ENCODE results near the gene ITPKA. TPM values are rescaled to one million over a fixed set of nuclear protein-coding genes. Genes with fewer than 3 reads are reported as not detected.
"Not testable (repeated sequence)": the region's sequence is repeated elsewhere in the genome, so short reads cannot be mapped to it uniquely, and the experiment has no call there.

Gene ITPKA
- total RNA-seq (2014; rRNA removed; shearing (Covaris generic)), result 10.9 and 15.0 TPM in 2 replicates
- polyA plus RNA-seq (2015; cell fraction: cytosol; rRNA removed), result 2.6 and 4.2 TPM in 2 replicates
- polyA plus RNA-seq (2015; cell fraction: nucleus; rRNA removed), result 6.5 and 9.2 TPM in 2 replicates

- peak; percentile 93 for DNase-seq (ENCODE audit: low read depth)
Measured at GRCh38 chr15:41493205-41493901, at the start of gene ITPKA. Gene ITPKA, plus strand, starts transcription at chr15:41493874. Its CDS starts 54 bp downstream, at chr15:41493928.

GRCh38 chr15:41445399-41445798, 48.3 kb upstream of the ITPKA start:
- no peak for DNase-seq (ENCODE audit: low read depth)

DNA sequence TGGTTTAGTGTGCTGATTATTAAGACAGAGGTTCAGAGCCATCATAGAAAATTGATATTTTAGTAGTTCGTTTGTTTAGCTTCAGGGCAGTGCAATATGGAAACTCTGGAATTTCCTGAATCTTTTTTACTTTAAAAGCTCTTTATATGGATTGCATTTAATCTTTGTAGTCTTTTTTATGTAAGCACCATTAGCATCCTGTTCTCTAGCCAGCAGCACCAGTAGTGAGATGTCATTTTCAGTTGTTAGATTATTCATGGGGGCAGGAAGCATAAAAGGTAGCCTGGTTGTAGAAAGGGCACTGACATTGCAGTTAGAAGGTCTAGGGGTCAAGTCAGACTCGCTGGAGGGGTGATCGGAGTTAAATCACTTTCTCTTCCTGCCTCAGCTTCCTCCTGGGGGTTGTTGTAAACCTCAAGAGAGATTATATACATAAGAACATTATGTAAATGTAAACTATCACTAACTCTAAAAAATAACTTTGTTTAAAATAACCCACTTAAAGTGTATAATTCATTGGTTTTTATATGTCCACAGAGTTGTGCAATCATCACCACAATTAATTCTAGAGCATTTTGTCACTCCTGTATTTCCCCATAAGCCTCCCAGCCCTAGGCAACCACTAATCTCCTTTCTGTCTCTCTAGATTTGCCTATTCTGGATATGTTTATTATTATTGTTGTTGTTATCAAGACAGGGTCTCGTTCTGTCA, 31.4 kb upstream of the ITPKA start:
- DNase-seq (ENCODE audit: low read depth), result no peak

GRCh38 chr15:41464889-41465580, 28.6 kb upstream of the ITPKA start:
- DNase-seq (ENCODE audit: low read depth), result no peak

- peak; percentile 61 for DNase-seq (ENCODE audit: low read depth)
Measured at GRCh38 chr15:41465822-41466421, 27.8 kb upstream of the ITPKA start.

DNA sequence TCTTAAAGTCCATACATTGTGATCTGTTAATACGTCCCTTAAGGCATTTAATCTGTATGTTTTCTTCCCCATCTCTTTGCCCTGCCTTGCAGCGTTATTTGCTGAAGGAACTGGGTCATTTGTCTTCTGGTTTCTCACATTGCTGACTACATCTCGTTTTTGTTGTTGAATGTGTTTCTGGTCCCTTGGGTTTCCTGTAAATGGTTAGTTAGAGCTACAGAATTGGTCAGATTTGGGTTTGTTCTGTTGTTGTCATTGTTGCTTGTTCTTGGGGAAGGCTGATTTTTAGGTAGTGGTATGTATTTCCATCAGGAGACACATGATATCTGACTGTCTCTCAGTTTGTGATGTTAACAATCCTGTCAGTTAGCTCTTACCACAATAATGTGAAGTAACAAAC, 27.0 kb upstream of the ITPKA start:
- DNase-seq (ENCODE audit: low read depth), result no peak

GRCh38 chr15:41469644-41470043, 24.0 kb upstream of the ITPKA start:
- DNase-seq (ENCODE audit: low read depth), result not testable (repeated sequence)

- DNase-seq (ENCODE audit: low read depth), result no peak
Measured at GRCh38 chr15:41473418-41473817, 20.3 kb upstream of the ITPKA start.

DNA sequence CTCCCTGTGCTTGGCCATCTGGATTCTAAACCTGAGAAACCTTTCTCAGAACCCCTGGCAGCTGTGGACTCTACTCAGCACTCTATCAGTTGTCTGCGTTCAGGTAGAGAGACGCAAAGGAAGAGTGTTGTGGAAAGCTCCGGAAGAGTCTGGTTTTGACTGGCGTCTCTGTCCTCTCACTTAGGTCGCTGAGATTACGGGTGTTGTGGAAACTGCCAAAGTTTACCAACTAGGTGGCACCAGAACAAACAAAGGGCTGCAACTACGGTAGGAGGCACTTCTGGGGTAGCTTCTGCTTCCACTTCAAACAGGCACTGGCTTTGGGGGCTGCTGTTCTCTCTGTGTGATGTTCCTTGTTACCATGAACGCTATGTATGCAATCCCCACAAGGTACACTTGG, 19.2 kb upstream of the ITPKA start:
- no peak for DNase-seq (ENCODE audit: low read depth)

GRCh38 chr15:41474941-41475340, 18.7 kb upstream of the ITPKA start:
- DNase-seq (ENCODE audit: low read depth), result no peak

DNA sequence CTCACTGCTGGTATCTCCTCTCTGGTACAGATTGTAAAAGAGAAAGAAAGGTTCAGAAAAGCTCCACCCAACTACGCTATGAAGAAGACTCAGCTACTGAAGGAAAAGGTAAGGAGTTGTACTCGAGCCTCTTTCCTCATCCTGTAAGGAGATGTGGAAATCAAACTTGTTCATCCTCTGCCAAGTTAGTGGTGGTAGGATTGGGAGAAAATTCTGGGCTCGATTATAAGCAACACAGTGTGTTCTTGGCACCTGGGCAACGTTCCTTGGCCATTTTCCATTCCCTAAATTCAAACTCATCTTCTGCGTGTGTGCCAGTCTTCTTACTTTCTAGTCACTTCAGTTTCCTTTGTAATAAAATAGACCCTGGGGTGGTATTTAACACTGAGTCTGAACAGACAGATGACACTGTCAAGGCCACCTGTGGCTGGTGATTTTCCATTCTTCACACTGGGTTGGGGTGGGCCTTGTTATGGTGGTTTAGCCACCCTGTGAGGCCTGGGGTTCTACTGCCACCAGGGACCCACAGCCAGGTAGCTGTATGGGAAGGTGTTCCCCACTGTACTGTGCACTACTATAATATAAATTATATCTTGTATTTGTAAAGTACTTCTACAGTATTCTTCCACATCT, 17.1 kb upstream of the ITPKA start:
- no peak for DNase-seq (ENCODE audit: low read depth)

- DNase-seq (ENCODE audit: low read depth), result no peak
Measured at GRCh38 chr15:41480396-41481140, 13.1 kb upstream of the ITPKA start.

- no peak for DNase-seq (ENCODE audit: low read depth)
Measured at GRCh38 chr15:41482110-41482877, 11.4 kb upstream of the ITPKA start.

GRCh38 chr15:41483115-41483514, 10.6 kb upstream of the ITPKA start:
- DNase-seq (ENCODE audit: low read depth), result no peak

DNA sequence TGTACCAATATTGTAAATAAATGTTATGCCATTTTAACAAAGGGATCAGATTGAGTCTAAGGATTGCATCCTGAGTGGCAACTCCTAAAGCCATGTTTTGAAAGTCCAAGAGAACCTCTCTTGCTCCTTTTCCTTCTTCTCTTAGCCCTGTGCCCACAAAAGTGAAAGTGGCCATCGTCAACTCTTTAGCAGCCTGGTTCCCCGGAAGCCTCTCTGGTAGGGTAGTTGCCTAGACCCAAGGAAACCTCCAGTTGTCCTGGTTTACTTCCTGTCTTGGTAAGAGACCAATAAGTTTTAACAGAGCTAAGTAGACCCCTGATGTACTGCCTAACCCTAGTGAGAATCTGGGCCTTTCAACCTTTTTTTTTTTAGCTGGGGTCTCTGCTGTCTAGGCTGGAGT, 10.2 kb upstream of the ITPKA start:
- DNase-seq (ENCODE audit: low read depth), result no peak

GRCh38 chr15:41484937-41485625, 8.6 kb upstream of the ITPKA start:
- DNase-seq (ENCODE audit: low read depth), result no peak

- no peak for DNase-seq (ENCODE audit: low read depth)
Measured at GRCh38 chr15:41486286-41486685, 7.4 kb upstream of the ITPKA start.

DNA sequence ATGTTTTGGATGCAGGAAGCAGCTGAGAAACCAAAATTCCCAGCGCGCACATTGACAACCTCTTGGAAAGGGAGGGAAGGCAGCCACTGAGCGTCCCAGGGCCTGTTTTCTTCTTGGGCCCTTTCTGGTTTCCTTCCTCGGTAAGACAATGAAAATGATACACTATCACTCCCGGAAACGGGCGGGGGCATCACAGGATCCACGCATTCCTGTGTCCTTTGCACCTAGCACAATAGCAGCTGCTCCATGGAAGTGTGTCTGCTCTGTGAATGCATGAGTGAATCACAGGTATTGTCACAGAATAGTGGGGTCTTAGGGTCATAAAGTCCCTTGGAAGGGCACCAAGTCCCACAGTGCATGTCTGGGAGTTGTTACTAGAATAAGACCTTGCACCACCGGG, 6.3 kb upstream of the ITPKA start:
- DNase-seq (ENCODE audit: low read depth), result no peak

- DNase-seq (ENCODE audit: low read depth), result no peak
Measured at GRCh38 chr15:41487802-41488201, 5.9 kb upstream of the ITPKA start.

Measured in HT1080 (cell line).